HL-60/S4 treated with retinoic acid at 250 ng/mL for 4 days and 3 days (cell line): Measurements from ENCODE around the gene MTHFD1.

Experiments used
- in situ Hi-C: fragments of 300-500 bp; cut with MboI; formaldehyde crosslinking; loops from 2 replicates; pipeline ENCODE4 v1.7.0; 2022; ENCODE audit warnings: low sequenced_read_pairs

The MTHFD1 gene

GRCh38 chr14:64444984-64445845 lies 57.1 kb downstream of the MTHFD1 start:
- in situ Hi-C loops = no loop called here

- in situ Hi-C loops = no loop called here
Observed at GRCh38 chr14:64447876-64448670, 59.9 kb downstream of the MTHFD1 start.

- in situ Hi-C loops = no loop called here
Observed at GRCh38 chr14:64450255-64450654, 62.1 kb downstream of the MTHFD1 start.

- in situ Hi-C loops = no loop called here
Observed at GRCh38 chr14:64454671-64455070, 66.5 kb downstream of the MTHFD1 start.

GRCh38 chr14:64459405-64460136 lies 71.4 kb downstream of the MTHFD1 start:
- in situ Hi-C loops = no loop called here

GRCh38 chr14:64461221-64461620 lies 73.1 kb downstream of the MTHFD1 start:
- in situ Hi-C loops = no loop called here

GRCh38 chr14:64463195-64463594 lies 75.0 kb downstream of the MTHFD1 start:
- in situ Hi-C loops = no loop called here

- in situ Hi-C loops = no loop called here
Observed at GRCh38 chr14:64463873-64464272, 75.7 kb downstream of the MTHFD1 start.

GRCh38 chr14:64464651-64465050 lies 76.5 kb downstream of the MTHFD1 start:
- in situ Hi-C loops = no loop called here

- in situ Hi-C loops = no loop called here
Observed at GRCh38 chr14:64465191-64465822, 77.2 kb downstream of the MTHFD1 start, which contains the start of gene AKAP5. TSS of gene AKAP5 (plus strand) at chr14:64465499. CDS start at chr14:64468395, 2,896 bp downstream.

- in situ Hi-C loops = no loop called here
Observed at GRCh38 chr14:64465831-64466554, 77.8 kb downstream of the MTHFD1 start.

GRCh38 chr14:64467101-64467500 lies 78.9 kb downstream of the MTHFD1 start:
- in situ Hi-C loops = no loop called here

GRCh38 chr14:64467566-64467965 lies 79.4 kb downstream of the MTHFD1 start:
- in situ Hi-C loops = no loop called here

GRCh38 chr14:64468451-64468850 lies 80.3 kb downstream of the MTHFD1 start:
- in situ Hi-C loops = no loop called here

- in situ Hi-C loops = no loop called here
Observed at GRCh38 chr14:64474041-64474440, 85.9 kb downstream of the MTHFD1 start.

GRCh38 chr14:64474698-64475097 lies 86.5 kb downstream of the MTHFD1 start:
- in situ Hi-C loops = no loop called here

- in situ Hi-C loops = no loop called here
Observed at GRCh38 chr14:64475585-64476273, 87.6 kb downstream of the MTHFD1 start.

- in situ Hi-C loops = no loop called here
Observed at GRCh38 chr14:64476438-64476837, 88.3 kb downstream of the MTHFD1 start.

GRCh38 chr14:64478634-64479250 lies 90.6 kb downstream of the MTHFD1 start:
- in situ Hi-C loops = no loop called here
